Measurements from ENCODE around the gene SYNJ1. TPM values are rescaled to one million over a fixed set of nuclear protein-coding genes. Genes with fewer than 3 reads are reported as not detected.

SYNJ1 gene
- 6.6 and 8.3 TPM in 2 replicates for total RNA-seq

DNA sequence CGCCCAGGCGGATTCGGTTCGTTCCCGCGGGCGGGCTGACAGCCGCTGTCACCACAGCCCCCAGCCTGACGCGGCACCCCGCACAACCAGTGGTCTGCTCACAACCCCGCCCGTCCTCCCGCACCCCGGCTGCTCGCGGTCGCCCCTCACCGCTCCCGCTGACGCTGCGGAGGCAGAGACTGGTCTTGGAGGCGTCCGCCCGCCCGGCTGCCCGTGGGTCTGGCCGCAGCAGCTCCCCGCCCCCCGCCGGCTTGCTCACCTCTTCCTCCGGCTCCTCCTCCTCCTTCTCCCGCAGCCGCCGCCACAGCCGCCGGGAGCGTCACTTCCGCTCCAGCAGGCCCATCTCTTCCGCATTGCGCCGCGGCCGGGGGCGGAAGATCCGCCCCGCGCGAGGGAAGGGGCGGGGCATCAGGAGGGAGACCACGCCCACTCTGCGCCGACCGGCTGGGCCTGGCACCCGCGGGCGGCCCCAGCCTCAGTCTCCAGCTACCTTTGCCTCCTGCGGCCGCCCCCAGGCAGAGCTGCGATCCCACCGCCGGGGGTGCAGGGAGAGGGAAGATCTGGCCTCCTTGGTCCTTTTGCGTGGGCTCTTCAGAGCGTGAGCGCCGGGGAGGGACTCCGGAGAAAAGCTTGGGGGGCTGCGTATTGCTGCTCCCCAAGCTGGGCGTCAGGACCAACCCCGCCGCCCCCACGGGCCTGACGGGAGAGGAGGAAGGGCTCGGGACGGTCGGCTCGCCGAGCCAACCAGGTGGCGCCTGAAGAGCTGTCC is at the start of gene SYNJ1:
Gene SYNJ1, minus strand, starts transcription at position 327 of the 769 bp plus-strand sequence. CDS start 1,118 bp downstream, outside the sequence.

DNA sequence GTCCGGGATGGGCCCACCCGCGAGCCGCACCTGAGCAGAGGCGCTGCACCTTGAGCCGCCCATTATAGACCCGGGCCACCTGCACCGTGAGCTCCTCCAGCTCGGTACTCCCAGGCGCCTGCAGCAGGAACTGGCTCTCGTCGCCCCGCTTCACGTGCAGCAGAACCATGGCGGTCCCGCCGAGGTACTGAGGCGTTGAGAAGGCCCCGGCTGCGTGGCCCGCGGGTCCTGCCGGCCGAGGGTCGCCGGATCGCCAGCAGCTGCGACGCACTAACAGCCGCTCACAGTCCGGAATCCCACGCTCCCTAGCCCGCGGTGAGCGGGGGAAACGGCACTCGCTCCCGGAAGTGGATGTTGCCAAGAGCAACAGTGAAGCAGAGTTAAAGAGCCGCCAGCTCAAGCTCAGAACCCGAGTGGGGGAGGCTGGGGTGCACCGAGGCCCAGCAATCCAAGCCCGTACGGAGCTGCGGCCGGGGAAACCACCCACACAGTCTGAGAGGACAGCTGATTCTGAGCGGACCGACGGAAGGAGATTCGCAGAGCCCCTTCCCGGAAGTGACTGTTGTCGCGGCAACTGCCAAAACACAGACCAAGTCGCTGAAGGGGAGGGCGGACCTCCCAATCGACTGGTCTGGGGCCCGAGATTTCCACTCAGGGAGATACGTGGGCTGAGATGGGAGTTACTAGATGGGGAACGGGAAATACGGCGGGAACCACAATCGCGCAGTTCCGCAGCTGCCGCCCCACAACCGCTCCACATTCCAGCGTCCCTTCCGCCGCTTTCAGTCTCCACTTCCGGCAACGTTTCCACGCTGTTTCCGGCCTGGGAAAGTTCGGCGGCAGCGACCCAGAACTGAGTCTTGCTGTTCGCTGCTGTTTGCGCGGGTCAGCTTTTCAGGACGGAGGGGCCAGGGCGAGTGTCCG is 115.5 kb downstream of the SYNJ1 start, which contains the start of gene CFAP298:
Gene CFAP298, minus strand, starts transcription at position 303 of the 924 bp plus-strand sequence. Its CDS starts 134 bp downstream, at position 169.

GRCh38 chr21:32585042-32585710 is 142.6 kb downstream of the SYNJ1 start, which contains the start of gene TCP10L:
TSS of gene TCP10L (minus strand) at chr21:32585523. CDS start at chr21:32584304, 1,219 bp downstream.

Other genes starting within 250 kb of the SYNJ1 start
- gene TCP10L, start 142.5 kb downstream of the SYNJ1 start, total RNA-seq, result under 0.01 TPM in 1 of 2 replicates, not detected in the other
- gene CFAP298, start 115.6 kb downstream of the SYNJ1 start, total RNA-seq, result 8.9 and 12.4 TPM in 2 replicates
- gene PAXBP1, start 43.7 kb upstream of the SYNJ1 start, total RNA-seq, result 26.6 and 27.3 TPM in 2 replicates

Data from hair follicle dermal papilla cell (primary cell).